GM19025 (cell line): ENCODE measurements around the gene DDX50.
"Not testable (repeated sequence)": the region's sequence is repeated elsewhere in the genome, so short reads cannot be mapped to it uniquely, and the experiment has no call there.

Experiments used
- ATAC-seq: cut with Tn5 transposase; IDR thresholded peaks from one replicate; pipeline ENCODE4 v1.9.1; 2021; ENCODE audit warnings: mild to moderate bottlenecking, low read depth, moderate library complexity; ENCODE audit not compliant: unreplicated experiment

Gene DDX50

DNA sequence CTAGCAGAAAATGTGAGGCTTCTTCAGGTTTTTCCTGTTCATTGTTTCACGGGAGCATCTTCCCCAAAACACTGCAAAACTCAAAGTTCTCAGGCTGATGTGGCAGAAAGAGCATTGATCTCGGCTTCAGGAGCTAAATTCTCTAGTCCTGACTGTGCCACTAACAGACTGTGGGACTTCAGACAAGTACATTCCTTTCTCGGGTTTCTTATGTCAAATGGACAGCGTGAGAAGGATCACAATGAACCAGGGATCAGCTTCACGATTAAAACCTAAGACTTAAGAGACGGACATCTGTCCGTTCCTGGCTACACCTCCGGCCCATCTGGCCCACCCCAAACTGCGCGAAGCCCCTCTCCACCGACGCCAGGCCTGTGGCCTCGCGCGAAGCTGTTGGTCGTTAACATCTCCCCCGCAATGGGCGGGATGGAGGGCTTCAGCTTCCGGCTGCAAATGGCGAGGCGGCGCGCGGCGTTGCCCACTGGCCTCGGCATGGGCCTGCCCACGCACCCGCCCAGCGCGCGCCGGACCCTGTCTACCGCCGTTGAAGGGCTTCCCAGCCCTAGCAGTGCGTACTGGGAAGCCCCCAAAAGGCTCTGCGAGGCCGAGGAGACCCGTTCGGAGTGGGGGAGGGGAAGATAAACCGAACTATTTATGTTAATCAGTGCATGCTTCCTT lies 549 bp upstream of the DDX50 start:
- ATAC-seq, result peak; percentile 38

DNA sequence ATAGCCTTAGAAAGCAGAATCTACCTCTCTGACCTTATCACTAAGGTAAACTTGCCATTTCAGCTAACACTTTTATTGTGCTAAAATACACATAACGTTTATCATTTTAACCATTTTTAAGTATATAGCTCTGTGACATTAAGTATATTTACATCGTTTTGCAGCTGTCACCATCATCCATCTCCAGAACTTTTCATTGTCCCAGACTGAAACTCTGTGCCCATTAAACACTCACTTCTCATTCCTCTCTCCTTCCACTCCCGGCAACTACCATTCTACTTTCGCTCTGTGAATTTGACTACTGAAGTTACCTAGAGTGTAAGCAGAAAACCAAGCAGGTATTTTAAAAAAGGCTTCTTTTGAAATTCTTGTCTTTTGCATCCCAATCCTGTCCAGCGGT lies 1.3 kb downstream of the DDX50 start:
- ATAC-seq, result no peak

DNA sequence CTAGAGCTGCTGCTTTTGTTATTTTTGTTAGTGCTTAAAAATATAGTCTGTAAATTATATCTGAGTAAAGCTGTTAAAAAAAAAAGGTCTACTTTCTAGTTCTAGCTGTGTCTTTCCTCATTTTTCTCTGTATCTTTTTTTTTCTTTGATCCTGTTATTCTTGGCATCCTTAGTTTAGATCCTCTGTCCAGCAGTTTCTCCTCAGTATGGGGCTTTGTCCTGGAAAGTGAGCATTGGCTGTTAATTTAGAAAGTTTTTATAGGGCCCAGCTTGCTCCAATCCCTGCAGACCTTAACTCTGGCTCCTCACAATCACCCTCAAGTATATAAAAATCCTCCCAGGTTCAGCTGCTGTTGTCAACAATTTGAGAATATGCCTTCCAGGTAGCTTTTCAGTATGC lies 23.5 kb downstream of the DDX50 start:
- ATAC-seq, result no peak

DNA sequence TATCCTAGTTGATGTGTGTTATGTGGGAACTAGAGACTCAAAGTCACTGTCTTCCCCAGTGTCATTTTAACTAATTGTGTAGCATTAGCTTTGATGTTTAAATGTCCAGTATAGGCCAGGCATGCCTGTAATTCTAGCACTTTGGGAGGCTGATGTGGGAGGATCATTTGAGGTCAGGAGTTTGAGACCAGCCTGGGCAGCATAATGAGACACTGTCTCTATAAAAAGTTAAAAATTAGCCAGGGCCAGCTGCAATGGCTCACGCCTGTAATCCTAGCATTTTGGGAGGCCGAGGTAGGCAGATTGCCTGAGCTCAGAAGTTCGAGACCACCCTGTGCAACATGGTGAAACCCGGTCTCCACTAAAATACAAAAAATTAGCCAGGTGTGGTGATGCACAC lies 24.4 kb downstream of the DDX50 start:
- no peak for ATAC-seq

DNA sequence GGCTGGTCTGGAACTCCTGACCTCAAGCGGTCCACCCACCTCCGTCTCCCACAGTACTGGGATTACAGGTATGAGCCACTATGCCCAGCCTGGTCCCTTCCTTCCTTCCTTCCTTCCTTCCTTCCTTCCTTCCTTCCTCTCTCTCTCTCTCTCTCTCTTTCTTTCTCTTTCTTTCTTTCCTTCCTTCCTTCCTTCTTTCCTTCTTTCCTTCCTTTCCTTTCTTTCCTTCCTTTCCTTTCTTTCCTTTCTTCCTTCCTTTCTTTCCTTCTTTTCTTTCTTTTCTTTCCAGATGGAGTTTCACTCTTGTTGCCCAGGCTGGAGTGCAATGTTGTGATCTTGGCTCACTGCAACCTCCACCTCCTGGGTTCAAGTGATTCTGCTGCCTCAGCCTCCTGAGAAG lies 28.0 kb downstream of the DDX50 start:
- ATAC-seq, result not testable (repeated sequence)

DNA sequence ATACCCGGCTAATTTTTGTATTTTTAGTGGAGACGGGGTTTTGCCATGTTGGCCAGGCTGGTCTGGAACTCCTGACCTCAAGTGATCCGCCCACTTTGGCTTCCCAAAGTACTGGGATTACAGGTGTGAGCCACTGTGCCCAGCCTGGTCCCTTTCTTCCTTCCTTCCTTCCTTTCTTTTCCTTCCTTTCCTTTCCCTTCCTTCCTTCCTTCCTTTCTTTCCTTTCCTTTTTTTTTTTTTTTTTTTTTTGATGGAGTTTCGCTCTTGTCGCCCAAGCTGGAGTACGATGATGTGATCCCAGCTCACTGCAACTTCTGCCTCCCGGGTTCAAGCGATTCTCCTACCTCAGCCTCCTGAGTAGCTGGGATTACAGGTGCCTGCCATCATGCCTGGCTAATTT lies 28.8 kb downstream of the DDX50 start:
- ATAC-seq, result not testable (repeated sequence)

DNA sequence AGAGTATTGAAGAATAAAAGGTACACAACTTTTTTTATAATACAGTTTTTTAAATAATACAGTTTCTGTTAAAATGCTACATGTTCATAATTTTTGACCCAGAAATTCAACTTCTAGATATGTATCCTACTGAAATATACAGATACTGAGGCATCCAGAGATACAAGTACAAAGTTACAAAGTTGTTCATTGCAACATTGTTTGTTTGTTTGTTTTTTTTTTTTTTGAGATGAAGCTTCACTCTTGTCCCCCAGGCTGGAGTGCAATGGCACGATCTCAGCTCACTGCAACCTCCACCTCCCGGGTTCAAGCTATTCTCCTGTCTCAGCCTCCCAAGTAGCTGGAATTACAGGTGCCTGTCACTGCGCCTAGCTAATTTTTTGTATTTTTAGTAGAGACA lies 31.7 kb downstream of the DDX50 start:
- ATAC-seq, result not testable (repeated sequence)

DNA sequence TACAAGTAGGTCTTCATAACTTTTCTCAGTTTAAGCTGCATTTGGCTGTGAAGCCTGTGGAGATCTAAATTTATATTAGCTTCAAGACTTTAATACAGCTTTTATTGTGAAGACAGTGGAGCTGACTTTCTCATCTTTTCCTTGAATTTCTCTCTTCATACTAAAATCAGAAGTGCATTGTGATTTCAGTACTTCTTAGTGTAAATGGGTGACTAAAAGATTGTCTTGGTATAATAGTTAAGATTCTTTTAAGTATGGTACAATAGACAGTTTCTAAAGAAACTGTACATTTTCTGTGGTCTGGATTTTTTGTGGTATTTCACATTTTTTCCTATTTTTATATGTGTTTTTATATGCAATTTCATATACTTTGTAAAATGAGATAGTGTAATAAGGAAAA lies 33.9 kb downstream of the DDX50 start:
- no peak for ATAC-seq

DNA sequence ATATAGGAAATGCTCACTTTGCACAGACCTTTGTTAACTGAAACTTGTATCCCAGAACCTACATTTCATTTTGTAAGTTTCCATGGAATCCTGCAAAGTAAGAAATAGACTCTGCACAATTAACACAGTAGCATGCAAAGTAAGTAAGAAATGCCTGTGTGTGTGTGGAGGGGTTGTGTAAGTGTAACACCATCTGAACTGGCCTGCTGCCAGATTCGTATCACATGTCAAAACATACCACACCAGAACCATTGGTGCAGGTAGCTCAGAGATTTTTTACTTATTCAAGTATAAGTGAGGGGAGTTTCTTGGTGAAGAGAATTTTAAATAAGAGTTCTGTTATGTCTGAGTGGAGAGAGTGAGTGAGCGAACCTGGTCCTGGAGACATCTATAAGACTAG lies 37.0 kb downstream of the DDX50 start:
- no peak for ATAC-seq

DNA sequence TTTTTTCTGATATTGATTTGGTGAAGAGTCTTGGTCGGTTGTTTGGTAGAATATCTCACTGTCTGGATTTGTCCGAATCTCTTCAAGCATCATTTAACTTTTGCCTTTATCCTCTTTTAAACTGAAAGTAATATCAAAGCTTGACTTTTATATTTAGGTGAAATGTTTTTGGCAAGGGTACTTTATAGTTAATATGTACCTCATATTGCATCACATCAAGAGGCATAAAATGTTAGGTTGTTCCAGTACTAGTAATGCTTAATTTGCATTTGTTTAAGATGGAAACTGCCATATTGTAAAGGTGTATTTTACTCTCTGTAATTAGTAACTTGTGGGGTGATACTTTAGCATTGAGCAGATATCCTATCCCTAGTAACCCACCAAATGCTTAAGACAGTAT lies 37.8 kb downstream of the DDX50 start:
- no peak for ATAC-seq

DNA sequence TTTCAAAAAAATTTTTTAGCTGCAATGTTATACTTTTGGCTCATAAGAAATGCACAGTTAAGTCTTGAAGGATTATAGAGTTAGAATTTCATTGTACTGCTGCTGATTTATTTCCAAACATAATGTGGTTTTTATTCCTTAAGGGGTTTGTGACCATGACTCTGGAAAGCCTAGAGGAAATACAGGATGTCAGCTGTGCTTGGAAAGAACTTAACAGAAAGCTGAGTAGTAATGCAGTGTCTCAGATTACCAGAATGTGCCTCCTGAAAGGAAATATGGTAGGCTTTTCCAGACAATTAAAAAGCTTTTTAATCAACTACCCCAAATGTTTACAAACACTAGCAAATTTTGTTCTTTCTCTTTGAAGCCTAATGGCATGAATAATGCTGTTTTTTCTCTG lies 39.8 kb downstream of the DDX50 start:
- ATAC-seq, result not testable (repeated sequence)

DNA sequence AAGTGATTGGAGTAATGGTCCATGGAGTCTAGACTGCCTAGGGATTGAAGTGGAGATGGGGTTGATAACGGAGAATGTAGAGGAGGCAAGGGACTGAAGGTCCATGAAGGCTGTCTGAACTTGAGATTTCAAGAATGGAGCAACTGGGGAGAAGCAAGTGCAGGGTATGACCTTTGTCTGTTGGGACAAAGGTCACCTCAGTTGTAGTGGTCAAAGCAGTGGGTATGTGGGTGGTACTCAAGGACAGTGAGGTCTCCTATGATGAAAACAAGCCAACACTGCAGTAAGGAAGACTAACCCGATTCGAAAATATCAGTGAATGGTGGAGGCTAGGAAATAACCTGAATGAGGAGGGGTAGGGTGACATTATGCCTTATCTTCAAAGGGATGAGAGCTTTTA lies 49.5 kb downstream of the DDX50 start:
- ATAC-seq, result no peak

DNA sequence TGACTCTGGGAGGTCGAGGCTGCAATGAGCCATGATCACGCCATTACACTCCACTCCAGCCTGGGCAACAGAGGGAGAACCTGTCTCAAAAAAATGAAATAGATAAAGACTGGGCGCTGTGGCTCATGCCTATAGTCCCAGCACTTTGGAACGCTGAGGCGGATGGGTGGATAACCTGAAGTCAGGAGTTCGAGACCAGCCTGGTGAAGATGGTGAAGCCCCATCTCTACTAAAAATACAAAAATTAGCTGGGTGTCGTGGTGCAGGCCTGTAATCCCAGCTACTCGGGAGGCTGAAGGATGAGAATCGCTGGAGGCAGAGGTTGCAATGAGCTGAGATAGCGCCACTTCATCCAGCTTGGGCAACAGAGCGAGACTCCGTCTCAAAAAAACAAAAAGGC lies 53.8 kb downstream of the DDX50 start:
- ATAC-seq, result no peak

DNA sequence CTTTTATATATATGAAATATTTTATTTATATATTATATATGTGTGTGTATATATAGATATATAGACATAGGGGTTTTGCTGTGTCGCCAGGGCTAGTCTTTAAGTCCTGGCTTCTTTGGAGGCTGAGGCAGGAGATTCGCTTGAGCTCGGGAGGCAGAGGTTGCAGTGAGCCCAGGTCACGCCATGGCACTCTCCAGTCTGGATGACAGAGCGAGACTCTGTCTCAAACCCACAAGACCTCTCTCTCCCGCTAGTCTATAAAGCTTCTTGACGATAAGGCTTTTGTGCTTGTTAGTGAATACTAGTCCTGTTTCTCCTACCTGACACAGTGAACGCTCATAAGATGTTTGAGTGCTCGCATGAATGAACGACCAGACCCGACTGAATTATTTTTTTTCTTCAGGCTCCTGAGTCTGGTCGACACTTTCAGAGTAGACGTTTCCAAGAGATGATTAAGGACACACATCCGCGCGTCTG lies 54.3 kb downstream of the DDX50 start:
- ATAC-seq, result no peak

DNA sequence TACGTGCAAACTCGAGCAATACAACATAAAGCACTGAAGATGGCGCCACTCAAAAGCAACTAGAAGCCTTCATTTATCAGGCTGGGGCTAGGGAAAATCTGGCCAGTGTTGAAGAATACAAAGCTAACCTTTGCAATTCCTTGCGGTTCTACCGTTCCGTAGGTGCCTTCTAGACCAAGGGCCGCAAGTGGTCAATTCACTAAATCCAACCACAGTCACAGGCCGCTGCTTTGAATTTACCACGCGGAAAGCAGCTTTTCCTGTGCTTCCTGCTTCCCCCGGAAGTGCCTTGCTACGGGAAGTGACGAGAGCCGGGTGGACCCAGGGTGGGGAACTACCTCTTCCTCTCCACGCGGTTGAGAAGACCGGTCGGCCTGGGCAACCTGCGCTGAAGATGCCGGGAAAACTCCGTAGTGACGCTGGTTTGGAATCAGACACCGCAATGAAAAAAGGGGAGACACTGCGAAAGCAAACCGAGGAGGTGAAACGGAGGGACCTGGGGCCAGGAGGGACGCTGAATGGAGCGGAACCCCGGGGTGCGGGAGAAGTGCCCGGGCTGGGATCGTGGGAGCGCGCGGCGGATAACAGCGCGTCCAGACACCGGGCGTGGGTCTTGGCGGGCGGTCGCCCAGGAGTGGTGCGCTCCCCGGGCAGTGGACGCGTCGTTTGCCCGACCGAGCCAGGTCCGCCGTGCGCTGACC lies 54.9 kb downstream of the DDX50 start, which contains the start of gene DDX21:
Gene DDX21, plus strand, starts transcription at position 339 of the 701 bp plus-strand sequence. Its CDS starts 56 bp downstream, at position 395.
- ATAC-seq, result peak; percentile 80

DNA sequence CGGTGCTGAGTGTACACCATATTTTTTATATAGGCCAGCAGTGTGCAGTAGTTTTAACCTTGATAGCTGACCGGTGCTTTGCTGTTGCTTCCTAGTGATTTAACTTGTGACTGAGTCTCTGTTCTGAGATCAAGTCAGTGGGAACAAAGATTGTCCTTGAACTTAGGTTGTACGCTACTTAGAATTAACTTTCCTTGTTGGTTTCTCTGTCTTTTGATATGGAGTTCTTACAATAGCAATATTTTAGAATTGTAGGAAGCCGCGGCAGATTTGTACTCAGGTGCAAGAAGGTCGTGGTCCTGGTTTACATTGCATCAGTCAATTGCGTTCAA lies 56.1 kb downstream of the DDX50 start:
- no peak for ATAC-seq

DNA sequence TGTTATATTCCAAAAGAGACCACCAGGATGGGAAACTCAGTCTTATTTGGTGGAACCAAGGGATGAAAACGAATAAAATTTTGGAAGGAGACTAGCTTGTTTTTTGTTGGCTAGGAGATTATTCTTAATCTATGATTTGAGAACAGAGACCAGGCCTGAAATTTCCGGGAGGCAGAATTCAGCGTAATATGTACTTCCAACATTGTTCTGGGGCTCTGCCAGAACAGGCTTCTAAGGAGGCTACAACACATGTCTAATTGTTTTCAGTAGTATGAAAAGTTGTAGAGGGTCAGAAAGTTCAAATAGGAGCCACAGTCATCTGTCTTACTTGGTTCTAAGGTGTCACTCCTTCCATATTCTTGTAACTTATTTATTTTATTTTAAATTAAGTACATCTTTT lies 56.5 kb downstream of the DDX50 start:
- no peak for ATAC-seq

DNA sequence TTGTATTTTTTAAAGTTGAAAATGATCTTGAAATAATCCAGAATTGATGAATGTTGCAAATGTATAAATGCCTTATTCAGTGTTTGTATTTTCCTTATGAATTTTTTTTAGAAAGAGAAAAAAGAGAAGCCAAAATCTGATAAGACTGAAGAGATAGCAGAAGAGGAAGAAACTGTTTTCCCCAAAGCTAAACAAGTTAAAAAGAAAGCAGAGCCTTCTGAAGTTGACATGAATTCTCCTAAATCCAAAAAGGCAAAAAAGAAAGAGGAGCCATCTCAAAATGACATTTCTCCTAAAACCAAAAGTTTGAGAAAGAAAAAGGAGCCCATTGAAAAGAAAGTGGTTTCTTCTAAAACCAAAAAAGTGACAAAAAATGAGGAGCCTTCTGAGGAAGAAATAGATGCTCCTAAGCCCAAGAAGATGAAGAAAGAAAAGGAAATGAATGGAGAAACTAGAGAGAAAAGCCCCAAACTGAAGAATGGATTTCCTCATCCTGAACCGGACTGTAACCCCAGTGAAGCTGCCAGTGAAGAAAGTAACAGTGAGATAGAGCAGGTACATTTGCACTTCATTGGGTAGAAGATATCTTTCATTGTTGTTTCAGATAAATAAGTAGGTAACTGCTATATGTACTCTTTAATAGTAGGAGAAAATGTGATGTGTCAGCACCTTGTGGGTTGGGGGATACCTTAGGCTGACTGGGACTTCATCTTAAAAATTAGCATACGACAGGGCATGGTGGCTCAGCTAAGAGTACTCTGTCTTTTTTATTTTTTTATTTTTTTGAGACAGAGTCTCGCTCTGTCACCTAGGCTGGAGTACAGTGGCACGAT lies 58.8 kb downstream of the DDX50 start:
- ATAC-seq, result no peak

DNA sequence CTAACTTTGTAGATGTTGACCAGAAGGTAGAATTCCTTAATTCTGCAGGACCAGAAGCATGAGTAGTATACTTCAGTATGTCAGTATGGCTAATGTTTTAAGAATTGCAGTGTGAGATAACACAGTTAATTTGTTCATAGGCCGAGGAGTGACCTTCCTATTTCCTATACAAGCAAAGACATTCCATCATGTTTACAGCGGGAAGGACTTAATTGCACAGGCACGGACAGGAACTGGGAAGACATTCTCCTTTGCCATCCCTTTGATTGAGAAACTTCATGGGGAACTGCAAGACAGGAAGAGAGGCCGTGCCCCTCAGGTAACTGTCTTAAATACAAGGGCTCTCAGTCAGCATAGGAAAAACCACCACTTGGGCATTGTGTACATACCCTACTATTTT lies 62.0 kb downstream of the DDX50 start:
- no peak for ATAC-seq

DNA sequence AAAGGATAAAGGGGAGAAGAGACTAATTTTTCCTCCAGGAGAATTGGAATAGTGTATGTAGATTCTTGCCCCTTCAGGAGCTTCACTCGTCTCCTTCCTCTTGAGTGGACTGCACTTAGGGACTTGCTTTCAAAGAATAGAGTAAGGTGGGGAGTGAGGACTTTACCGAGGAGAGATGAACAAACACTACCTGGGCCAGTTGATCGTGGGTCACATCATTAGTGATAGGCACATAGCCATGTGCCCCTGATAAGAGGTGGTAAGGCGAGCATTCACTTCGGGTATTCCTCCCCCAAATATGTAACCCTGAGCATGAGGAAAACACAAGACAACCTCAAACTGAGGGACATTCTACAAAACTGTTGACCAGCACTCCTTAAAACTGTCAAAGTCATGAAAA lies 72.9 kb downstream of the DDX50 start:
- ATAC-seq, result no peak

DNA sequence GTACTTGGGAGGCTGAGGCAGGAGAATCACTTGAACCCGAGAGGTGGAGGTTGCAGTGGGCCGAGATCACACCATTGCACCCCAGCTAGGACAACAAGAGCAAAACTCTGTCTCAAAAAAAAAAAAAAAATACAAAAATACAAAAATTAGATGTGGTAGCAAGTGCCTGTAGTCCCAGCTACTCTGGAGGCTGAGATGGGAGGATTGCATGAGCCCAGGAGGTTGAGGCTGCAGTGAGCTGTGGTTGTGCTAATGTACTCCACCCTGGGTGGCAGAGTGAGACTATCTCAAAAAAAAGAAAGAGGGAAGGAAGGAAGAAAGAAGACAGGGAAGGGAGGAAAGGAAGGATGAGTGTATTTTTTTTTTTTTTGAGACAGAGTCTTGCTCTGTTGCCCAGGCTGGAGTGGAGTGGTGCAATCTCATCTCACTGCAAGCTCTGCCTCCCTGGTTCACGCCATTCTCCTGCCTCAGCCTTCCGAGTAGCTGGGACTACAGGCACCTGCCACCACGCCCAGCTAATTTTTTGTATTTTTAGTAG lies 74.9 kb downstream of the DDX50 start:
- not testable (repeated sequence) for ATAC-seq
